Thymus (tissue), 11 donors: ENCODE results near the gene UST. TPM values are rescaled to one million over a fixed set of nuclear protein-coding genes. Genes with fewer than 3 reads are reported as not detected.
"Not testable (repeated sequence)": the region's sequence is repeated elsewhere in the genome, so short reads cannot be mapped to it uniquely, and the experiment has no call there.

Source experiments
- DNase-seq, 9 donors: peaks; one replicate each; pipeline ENCODE4 v3.0.0-alpha.2; 2013; ENCODE audit warnings: low spot score in 9 of 9, low read depth in 6 of 9, missing footprints in 1 of 9
- H3K27ac ChIP-seq, 2 donors: one replicate each; pipeline ENCODE4 v1.5.1; 2013; ENCODE audit warnings: control low read depth in 1 of 2, low read depth in 1 of 2, low read length in 1 of 2, mild to moderate bottlenecking in 1 of 2, moderate library complexity in 1 of 2
- H3K27me3 ChIP-seq, 2 donors: one replicate each; pipeline ENCODE4 v1.5.1; 2013; ENCODE audit warnings: low read length in 1 of 2; ENCODE audit not compliant: control insufficient read depth in 2 of 2, insufficient read depth in 1 of 2
- H3K36me3 ChIP-seq, 2 donors: one replicate each; pipeline ENCODE4 v1.5.1; 2013; ENCODE audit warnings: low read length in 1 of 2, mild to moderate bottlenecking in 1 of 2, moderate library complexity in 1 of 2; ENCODE audit not compliant: control insufficient read depth in 2 of 2, insufficient read depth in 2 of 2
- H3K4me1 ChIP-seq, 2 donors: one replicate each; pipeline ENCODE4 v1.5.1; 2013; ENCODE audit warnings: low read length in 2 of 2; ENCODE audit not compliant: control insufficient read depth in 2 of 2, insufficient read depth in 2 of 2
- H3K4me3 ChIP-seq, 2 donors: one replicate each; pipeline ENCODE4 v1.5.1; 2013; ENCODE audit warnings: low read length in 2 of 2, control low read depth in 1 of 2, mild to moderate bottlenecking in 1 of 2
- H3K9me3 ChIP-seq, 2 donors: one replicate each; pipeline ENCODE4 v1.5.1; 2013; ENCODE audit warnings: low read length in 1 of 2, mild to moderate bottlenecking in 1 of 2; ENCODE audit not compliant: control insufficient read depth in 2 of 2, insufficient read depth in 1 of 2
- WGBS: extraction: QIAGEN DNeasy Blood & Tissue Kit; methylation state at CpG from one replicate; pipeline ENCODE4 v1.1.7; 2013; 5-methylcytosine and 5-hydroxymethylcytosine counted together
- polyA plus RNA-seq: library from polyadenylated mRNA; stranded (reverse); fragments of 200-250 nt; gene quantifications from one replicate; pipeline ENCODE4 v1.2.3, GENCODE V29; 2013
- total RNA-seq: library from RNA; stranded (reverse); fragments of 120-200 nt; gene quantifications from one replicate; pipeline ENCODE4 v1.2.4, GENCODE V29; 2013
- donor health status: healthy.

Gene UST
- total and polyA plus RNA-seq, 2 donors = 6.3 to 8.0 TPM

GRCh38 chr6:148955441-148955840, 208.6 kb downstream of the UST start:
- DNase-seq = no peak
- Histone ChIP-seq H3K36me3 (no peaks in the 10 kb centered on the region), H3K4me1 (no peaks in the 10 kb centered on the region), H3K9me3 (peaks cover 2 to 7% of the 10 kb centered on the region in 2 donors), H3K27me3 (no peaks in the 10 kb centered on the region), H3K27ac (no peak overlapping the region), H3K4me3 (no peak overlapping the region)
- 98% methylated on average over 3 of the region's 3 CpGs for WGBS

GRCh38 chr6:148956163-148956562, 209.3 kb downstream of the UST start:
- H3K4me3 ChIP-seq, H3K4me1 ChIP-seq, H3K36me3 ChIP-seq, DNase-seq, H3K9me3 ChIP-seq, H3K27ac ChIP-seq, H3K27me3 ChIP-seq: not testable (repeated sequence)
- WGBS = 97% methylated on average over 7 of the region's 7 CpGs

GRCh38 chr6:148957752-148958151, 210.9 kb downstream of the UST start:
- 97% methylated on average over 5 of the region's 5 CpGs for WGBS
- Histone ChIP-seq H3K9me3 (peaks cover 2 to 7% of the 10 kb centered on the region in 2 donors), H3K36me3 (no peaks in the 10 kb centered on the region), H3K4me3 (no peak overlapping the region), H3K27ac (no peak overlapping the region), H3K4me1 (no peaks in the 10 kb centered on the region), H3K27me3 (no peaks in the 10 kb centered on the region)
- DNase-seq = no peak

DNA sequence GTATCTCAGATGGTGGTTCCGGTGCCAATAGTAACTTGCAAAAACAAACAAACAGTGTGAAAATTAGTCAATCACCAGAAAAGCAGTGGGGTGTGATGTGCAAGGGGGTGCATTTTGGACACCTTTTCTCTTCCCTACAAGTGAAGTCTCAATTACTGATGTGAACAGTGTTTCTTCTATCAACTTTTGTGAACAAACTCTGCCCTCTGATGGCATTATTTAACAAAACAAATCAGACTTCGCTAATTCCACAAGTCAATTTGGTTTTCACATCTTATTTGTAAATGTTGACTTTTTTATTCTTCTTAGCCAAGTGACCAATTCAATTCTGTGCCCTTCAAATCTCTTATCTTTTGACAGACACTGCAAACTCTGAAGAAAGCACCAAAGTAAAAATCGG, 212.2 kb downstream of the UST start:
- peaks cover 2 to 7% of the 10 kb centered on the region in 2 donors for H3K9me3 ChIP-seq
- 91% methylated on average over 3 of the region's 3 CpGs for WGBS
- H3K36me3 ChIP-seq = no peaks in the 10 kb centered on the region
- no peak for DNase-seq
- H3K4me3 ChIP-seq = no peak overlapping the region
- H3K27me3 ChIP-seq = no peaks in the 10 kb centered on the region
- H3K4me1 ChIP-seq = no peaks in the 10 kb centered on the region
- no peak overlapping the region for H3K27ac ChIP-seq

DNA sequence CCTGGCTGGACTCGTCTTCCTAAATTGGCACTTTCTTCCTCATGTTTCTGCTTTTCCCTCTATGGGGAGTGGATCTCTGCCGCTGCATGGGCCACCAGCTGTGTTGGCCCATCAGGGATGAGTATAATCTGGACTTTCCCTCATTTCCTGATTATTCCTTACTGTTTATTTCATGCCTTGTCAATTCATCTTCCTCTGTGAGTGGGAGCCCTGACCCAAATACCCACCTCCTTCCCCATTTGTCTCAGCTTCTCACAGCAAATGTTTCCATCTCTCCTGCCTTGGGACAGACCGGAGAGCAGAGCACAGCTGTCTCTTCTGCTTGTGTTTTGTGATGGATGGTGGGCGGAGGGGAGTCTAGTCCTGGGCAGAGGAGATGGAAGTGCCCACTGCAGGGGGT, 212.7 kb downstream of the UST start:
- H3K4me3 ChIP-seq = no peak overlapping the region
- no peak for DNase-seq
- 98% methylated on average over 4 of the region's 4 CpGs for WGBS
- no peaks in the 10 kb centered on the region for H3K27me3 ChIP-seq
- no peaks in the 10 kb centered on the region for H3K4me1 ChIP-seq
- no peak overlapping the region for H3K27ac ChIP-seq
- peaks cover 2 to 7% of the 10 kb centered on the region in 2 donors for H3K9me3 ChIP-seq
- H3K36me3 ChIP-seq = peaks cover 0 to 2% of the 10 kb centered on the region in 2 donors

DNA sequence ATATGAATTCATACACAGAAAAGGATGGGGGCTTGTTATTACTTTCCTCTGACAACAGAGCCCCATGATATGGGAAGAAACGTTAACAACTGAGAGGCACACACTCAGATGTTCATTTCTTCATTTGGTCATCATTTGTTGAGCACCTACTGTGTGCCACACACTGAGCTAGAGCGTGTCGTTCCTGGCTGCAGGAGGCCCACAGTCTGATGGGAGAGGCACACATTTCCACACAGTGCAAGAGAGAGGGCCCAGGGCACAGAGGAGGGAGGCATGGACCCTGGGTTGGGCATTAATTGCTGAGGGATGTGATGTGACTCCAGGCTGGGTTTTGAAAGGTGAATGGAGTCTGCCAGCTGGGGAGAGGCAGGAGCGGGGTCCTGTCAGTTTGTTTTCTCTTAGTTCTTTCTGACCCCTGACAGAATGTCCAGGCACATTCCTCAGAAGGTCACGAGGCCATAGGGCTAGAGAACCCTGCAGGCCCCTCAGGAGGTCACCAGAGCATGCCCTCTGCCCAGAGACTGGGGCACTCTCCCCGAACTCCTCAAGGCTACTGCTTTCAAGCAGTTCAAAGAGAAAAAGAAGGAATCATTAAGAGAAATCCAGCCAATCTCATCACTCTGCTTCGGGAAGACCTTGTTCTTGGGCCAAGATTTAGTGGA, 216.2 kb downstream of the UST start:
- no peak overlapping the region for H3K27ac ChIP-seq
- H3K36me3 ChIP-seq = peaks cover 0 to 2% of the 10 kb centered on the region in 2 donors
- H3K27me3 ChIP-seq = no peaks in the 10 kb centered on the region
- WGBS = 96% methylated on average over 7 of the region's 7 CpGs
- DNase-seq = no peak
- H3K4me1 ChIP-seq = no peaks in the 10 kb centered on the region
- H3K9me3 ChIP-seq = no peaks in the 10 kb centered on the region
- H3K4me3 ChIP-seq = no peak overlapping the region

GRCh38 chr6:148963738-148964137, 216.9 kb downstream of the UST start:
- WGBS = 99% methylated on average over 5 of the region's 5 CpGs
- Histone ChIP-seq H3K4me3 (no peak overlapping the region), H3K36me3 (peaks cover 0 to 2% of the 10 kb centered on the region in 2 donors), H3K27ac (no peak overlapping the region), H3K9me3 (no peaks in the 10 kb centered on the region), H3K27me3 (no peaks in the 10 kb centered on the region), H3K4me1 (no peaks in the 10 kb centered on the region)
- no peak for DNase-seq

GRCh38 chr6:148964467-148964866, 217.6 kb downstream of the UST start:
- H3K9me3 ChIP-seq = no peaks in the 10 kb centered on the region
- WGBS = over 99% methylated on average over 13 of the region's 13 CpGs
- no peaks in the 10 kb centered on the region for H3K4me1 ChIP-seq
- H3K27ac ChIP-seq = no peak overlapping the region
- no peak for DNase-seq
- H3K4me3 ChIP-seq = no peak overlapping the region
- peaks cover 0 to 2% of the 10 kb centered on the region in 2 donors for H3K36me3 ChIP-seq
- H3K27me3 ChIP-seq = no peaks in the 10 kb centered on the region

- Histone ChIP-seq H3K27ac (no peak overlapping the region), H3K27me3 (no peaks in the 10 kb centered on the region), H3K4me3 (no peak overlapping the region), H3K36me3 (peaks cover 0 to 2% of the 10 kb centered on the region in 2 donors), H3K4me1 (peaks cover 0 to 2% of the 10 kb centered on the region in 2 donors), H3K9me3 (no peaks in the 10 kb centered on the region)
- no peak for DNase-seq
- 97% methylated on average over 9 of the region's 9 CpGs for WGBS
Measured at GRCh38 chr6:148965287-148965686, 218.5 kb downstream of the UST start.
